ENCODE results near the gene FOXL2. TPM values are rescaled to one million over a fixed set of nuclear protein-coding genes. Genes with fewer than 3 reads are reported as not detected.

The FOXL2 gene
- total RNA-seq, 1 experiment from 2014 or later = not detected

- in situ Hi-C loops (cut with HindIII; ENCODE audit: low pct_unique_long_range_greater_than_20kb, low sequenced_read_pairs) = no loop called here
- DNase-seq (ENCODE audit: low read depth) = no peak
These were observed 1.5 kb upstream of the FOXL2 start for GRCh38 chr3:138948371-138949001.

GRCh38 chr3:138947495-138948121 is 671 bp upstream of the FOXL2 start:
- in situ Hi-C loops (cut with HindIII; ENCODE audit: low pct_unique_long_range_greater_than_20kb, low sequenced_read_pairs) = no loop called here
- no peak for DNase-seq (ENCODE audit: low read depth)

- in situ Hi-C loops (cut with HindIII; ENCODE audit: low pct_unique_long_range_greater_than_20kb, low sequenced_read_pairs) = no loop called here
- DNase-seq (ENCODE audit: low read depth) = no peak
These were observed 951 bp downstream of the FOXL2 start for GRCh38 chr3:138945709-138946662.

GRCh38 chr3:138944929-138945708 is 1.8 kb downstream of the FOXL2 start:
- in situ Hi-C loops (cut with HindIII; ENCODE audit: low pct_unique_long_range_greater_than_20kb, low sequenced_read_pairs) = no loop called here
- no peak for DNase-seq (ENCODE audit: low read depth)

- no peak for DNase-seq (ENCODE audit: low read depth)
- in situ Hi-C loops (cut with HindIII; ENCODE audit: low pct_unique_long_range_greater_than_20kb, low sequenced_read_pairs) = no loop called here
These were observed 2.3 kb downstream of the FOXL2 start for GRCh38 chr3:138944654-138944928.

- DNase-seq (ENCODE audit: low read depth) = no peak
- in situ Hi-C loops (cut with HindIII; ENCODE audit: low pct_unique_long_range_greater_than_20kb, low sequenced_read_pairs) = no loop called here
These were observed 2.9 kb downstream of the FOXL2 start for GRCh38 chr3:138943724-138944653.

- in situ Hi-C loops (cut with HindIII; ENCODE audit: low pct_unique_long_range_greater_than_20kb, low sequenced_read_pairs) = no loop called here
- no peak for DNase-seq (ENCODE audit: low read depth)
These were observed 3.9 kb downstream of the FOXL2 start for GRCh38 chr3:138942861-138943623.

GRCh38 chr3:138942271-138942670 is 4.7 kb downstream of the FOXL2 start:
- no peak for DNase-seq (ENCODE audit: low read depth)
- in situ Hi-C loops (cut with HindIII; ENCODE audit: low pct_unique_long_range_greater_than_20kb, low sequenced_read_pairs) = no loop called here

- no peak for DNase-seq (ENCODE audit: low read depth)
- in situ Hi-C loops (cut with HindIII; ENCODE audit: low pct_unique_long_range_greater_than_20kb, low sequenced_read_pairs) = no loop called here
These were observed 5.6 kb downstream of the FOXL2 start for GRCh38 chr3:138941259-138941885.

GRCh38 chr3:138940446-138940845 is 6.5 kb downstream of the FOXL2 start:
- DNase-seq (ENCODE audit: low read depth) = no peak
- in situ Hi-C loops (cut with HindIII; ENCODE audit: low pct_unique_long_range_greater_than_20kb, low sequenced_read_pairs) = no loop called here

- DNase-seq (ENCODE audit: low read depth) = no peak
- in situ Hi-C loops (cut with HindIII; ENCODE audit: low pct_unique_long_range_greater_than_20kb, low sequenced_read_pairs) = no loop called here
These were observed 7.2 kb downstream of the FOXL2 start for GRCh38 chr3:138939561-138940241.

- DNase-seq (ENCODE audit: low read depth) = no peak
- in situ Hi-C loops (cut with HindIII; ENCODE audit: low pct_unique_long_range_greater_than_20kb, low sequenced_read_pairs) = no loop called here
These were observed 7.9 kb downstream of the FOXL2 start for GRCh38 chr3:138938877-138939560.

GRCh38 chr3:138938056-138938876 is 8.7 kb downstream of the FOXL2 start:
- DNase-seq (ENCODE audit: low read depth) = no peak
- in situ Hi-C loops (cut with HindIII; ENCODE audit: low pct_unique_long_range_greater_than_20kb, low sequenced_read_pairs) = no loop called here

GRCh38 chr3:138937690-138938055 is 9.3 kb downstream of the FOXL2 start:
- in situ Hi-C loops (cut with HindIII; ENCODE audit: low pct_unique_long_range_greater_than_20kb, low sequenced_read_pairs) = no loop called here
- no peak for DNase-seq (ENCODE audit: low read depth)
